Measurements from ENCODE around the gene MORF4L1.
"Not testable (repeated sequence)": the region's sequence is repeated elsewhere in the genome, so short reads cannot be mapped to it uniquely, and the experiment has no call there.

The MORF4L1 gene

DNA sequence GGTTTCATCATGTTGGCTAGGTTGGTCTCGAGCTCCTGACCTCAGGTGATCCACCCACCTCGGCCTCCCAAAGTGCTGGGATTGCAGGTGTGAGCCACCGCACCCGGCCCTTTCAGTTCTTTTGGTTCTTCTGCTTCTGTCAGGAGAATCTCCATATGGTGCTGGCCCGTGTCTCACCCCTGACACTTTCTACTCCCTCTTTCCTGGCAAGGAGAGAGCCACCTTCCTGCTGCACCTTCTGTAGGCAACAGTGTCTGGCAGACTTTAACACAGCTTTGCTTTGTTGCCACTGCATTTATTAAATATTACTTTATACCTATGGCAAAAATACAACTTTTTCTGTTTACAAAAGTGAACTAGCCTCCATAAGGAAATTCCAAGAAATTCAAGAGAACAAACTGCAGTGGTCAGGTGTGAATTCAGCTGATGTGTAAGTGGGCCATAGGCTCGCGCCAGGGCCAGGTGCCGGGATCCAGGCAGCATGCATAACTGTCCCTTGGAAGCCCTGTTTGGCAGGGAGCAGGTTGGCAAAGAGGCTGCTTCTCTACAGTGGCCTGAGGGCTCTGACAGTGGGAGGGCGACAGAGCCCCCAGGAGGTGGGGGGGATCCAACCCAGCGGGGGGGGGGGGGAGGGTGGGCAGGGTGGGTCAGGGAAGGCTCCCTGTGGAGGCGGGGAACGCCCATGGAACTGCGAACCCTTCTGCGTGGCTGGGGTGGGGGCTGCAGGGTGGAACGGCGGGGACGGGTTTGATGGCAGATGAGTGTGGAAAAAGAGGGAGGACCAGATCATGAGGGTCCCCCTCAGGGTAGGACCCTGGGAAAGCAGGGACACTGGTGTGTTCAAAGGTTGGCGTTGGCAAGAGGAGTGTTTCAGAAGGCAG is 51.0 kb downstream of the MORF4L1 start:
- in situ Hi-C loops (cut with HindIII; ENCODE audit: low sequenced_read_pairs): no loop called here

GRCh38 chr15:78925076-78925624 is 52.5 kb downstream of the MORF4L1 start:
- in situ Hi-C loops (cut with HindIII; ENCODE audit: low sequenced_read_pairs): no loop called here

DNA sequence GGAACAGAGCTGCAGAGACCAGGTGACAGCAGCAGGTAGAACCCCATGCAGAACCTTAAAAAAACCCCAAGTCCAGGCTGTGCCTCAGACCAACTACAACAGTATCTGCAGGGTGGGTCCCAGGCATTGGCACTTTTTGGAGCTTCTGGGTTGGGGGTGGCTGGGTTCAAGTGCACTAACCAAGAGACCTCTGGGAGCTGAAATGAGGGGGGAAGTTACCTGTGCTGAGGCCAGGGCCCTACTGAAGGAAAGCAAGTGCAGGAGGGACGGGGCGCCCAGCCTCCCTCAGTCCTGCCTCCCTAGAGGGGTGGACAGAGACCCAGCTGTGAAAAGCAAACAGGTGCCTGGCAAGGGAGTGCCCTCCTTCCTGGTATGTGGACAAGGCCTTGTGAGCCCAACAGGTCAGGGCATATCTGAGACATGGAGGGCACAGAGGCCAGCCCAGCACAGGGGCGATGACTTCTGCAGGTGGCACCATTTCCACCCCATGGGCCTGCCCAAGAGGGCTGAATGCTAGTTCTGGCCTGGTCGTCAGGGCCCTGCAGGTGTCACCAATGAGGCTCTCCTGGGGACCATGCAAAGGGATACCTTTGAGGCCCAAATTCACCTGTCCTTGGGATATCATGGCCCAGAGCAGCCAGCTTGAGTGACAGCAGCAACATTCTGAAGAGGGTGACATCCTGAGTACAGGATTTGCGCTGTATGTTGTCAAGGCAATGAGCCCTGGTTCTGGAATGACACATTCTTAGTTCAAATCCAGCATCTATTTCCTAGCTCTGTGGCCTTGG is 53.5 kb downstream of the MORF4L1 start:
- in situ Hi-C loops (cut with HindIII; ENCODE audit: low sequenced_read_pairs): no loop called here

DNA sequence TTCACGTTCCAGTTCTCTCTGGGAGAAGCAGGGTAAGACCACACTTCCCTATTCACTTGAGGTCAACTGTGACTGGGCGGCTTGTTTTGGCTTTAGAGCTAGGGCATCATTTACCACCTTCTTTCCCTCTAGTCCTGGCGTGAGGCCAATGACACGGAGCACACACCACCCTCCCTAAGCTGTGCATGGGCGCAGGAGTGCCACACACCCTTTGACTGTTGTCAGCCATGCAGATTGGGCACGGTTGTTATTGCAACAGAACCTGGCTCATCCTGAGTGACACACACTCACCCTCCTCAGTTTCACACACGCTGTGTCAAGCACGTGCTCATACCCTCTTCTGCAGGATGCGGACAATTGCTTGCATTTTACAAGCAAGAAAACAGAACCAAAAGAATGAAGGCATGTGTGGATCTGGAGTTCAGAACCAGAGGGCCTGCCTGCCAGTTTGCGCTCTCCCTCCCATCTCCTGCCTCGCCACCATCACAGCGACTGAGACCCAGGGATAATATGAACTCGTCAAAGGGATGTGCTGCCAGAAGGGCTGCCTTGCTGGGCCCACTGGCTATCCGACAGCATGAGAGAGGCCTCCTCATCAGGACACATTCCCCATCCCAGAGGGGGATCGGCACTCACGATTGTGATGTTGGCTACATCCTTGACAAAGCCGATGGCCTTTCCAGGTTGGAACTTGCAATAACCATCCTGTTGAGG is 54.5 kb downstream of the MORF4L1 start:
- in situ Hi-C loops (cut with HindIII; ENCODE audit: low sequenced_read_pairs): no loop called here

DNA sequence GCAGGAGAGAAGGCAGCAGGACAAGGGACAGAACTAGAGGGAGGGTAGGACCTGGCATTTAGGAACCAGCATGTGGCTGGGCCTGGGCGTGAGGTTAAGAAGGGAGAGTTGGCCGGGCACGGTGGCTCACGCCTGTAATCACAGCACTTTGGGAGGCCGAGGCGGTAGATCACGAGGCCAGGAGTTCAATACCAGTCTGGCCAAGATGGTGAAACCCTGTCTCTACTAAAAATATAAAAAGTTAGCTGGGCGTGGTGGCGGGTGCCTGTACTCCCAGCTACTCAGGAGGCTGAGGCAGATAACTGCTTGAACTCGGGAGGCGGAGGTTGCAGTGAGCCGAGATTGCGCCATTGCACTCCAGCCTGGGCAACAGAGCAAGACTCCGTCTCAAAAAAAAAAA is 55.5 kb downstream of the MORF4L1 start:
- in situ Hi-C loops (cut with HindIII; ENCODE audit: low sequenced_read_pairs): not testable (repeated sequence)

DNA sequence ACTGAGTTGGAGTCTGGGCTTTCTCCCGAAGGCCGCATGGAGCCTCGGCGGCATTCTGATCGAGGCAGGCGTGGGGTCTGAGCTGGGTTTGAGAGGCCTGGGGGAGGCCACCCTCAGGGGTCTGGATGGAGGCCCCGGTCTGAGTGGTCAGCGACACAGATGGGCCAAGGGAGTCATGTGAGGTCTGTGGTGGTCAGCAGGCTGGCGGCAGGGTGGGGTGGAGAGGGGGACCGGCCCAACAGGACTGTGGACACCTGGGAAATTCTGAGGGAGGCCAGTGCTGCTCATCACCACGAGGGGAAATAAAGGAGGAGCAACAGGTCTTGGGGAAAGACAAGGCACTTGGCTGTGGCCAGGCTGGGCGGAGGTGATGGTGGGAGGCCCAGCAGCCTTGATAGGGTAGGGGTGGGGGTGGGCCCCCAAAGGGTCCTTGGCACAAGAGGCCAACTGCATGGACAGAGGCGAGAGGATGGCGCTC is 56.0 kb downstream of the MORF4L1 start:
- in situ Hi-C loops (cut with HindIII; ENCODE audit: low sequenced_read_pairs): no loop called here

DNA sequence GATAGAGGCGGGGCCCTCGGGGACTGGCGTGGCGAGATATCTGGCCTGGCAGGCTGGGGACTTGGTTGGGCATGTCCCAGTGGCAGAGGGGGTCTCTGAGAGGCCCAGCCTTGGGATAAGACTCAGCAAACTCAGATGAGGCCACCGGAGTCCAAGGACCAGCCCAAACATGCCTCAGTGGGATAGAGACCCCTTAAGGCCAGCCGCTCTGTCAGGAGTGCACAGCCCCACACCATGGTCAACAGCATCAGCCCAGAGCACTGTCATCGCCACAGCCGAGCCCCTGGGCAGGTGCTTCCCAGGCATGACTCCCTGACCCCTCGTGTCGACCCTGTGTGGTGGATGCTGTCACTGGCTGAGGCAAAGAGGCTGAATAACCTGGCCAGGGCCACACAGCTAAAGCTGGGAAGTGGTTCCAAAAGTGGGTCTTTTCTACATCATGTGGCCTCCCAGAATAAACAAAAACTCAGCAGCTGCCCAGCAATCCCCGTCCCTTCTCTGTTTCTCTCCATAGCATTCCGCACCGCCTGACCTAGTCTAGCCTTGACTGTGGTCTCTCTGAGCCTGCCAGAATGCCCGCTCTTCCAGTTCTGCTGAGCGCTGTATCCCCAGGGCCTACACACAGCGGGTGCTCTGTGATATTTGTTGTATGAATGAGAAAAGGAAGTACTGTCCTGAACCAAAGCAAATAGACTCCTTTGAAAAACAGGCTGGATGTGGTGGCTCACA is 57.0 kb downstream of the MORF4L1 start:
- in situ Hi-C loops (cut with HindIII; ENCODE audit: low sequenced_read_pairs): no loop called here

- in situ Hi-C loops (cut with HindIII; ENCODE audit: low sequenced_read_pairs): no loop called here
Measured at GRCh38 chr15:78930577-78931388, 58.1 kb downstream of the MORF4L1 start.

DNA sequence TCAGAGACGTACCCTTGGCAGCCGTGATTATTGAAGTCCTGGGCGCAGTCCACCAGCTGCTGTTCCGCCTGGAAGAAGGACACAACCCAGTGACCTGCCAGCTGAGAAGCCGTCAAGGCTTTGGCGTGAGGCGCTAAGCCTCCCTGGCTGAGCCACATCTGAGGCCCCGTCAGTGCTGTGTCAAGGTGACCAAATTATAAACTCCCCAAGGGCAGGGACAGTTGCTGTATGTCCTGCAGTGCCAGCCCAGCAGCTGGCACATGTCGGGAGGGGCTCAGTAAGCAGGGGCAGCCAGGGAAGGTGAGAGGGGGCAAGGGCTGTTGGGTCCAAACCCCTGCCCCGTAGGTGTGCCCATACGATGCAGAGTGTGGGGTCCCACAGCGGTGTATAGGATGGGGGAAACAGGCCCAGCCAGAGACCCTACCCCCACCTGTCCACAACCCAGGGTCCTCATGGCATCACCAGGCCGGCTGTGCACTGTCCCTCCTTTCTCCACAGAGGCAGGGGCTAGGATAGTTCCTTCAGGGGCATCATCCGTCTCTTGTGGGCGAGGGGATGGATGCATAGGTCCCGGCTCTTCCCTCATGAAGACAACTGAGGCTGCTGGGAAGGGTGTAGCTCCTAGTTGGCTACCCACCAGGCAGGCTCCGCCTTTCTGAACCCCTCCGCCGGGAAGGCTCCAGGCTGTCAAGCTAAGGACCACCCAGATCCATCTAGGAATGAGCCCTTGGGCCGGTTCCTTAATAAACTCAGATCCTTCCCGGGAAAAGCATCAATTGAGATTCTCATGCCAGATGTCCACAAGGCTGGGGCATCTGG is 59.0 kb downstream of the MORF4L1 start:
- in situ Hi-C loops (cut with HindIII; ENCODE audit: low sequenced_read_pairs): no loop called here

DNA sequence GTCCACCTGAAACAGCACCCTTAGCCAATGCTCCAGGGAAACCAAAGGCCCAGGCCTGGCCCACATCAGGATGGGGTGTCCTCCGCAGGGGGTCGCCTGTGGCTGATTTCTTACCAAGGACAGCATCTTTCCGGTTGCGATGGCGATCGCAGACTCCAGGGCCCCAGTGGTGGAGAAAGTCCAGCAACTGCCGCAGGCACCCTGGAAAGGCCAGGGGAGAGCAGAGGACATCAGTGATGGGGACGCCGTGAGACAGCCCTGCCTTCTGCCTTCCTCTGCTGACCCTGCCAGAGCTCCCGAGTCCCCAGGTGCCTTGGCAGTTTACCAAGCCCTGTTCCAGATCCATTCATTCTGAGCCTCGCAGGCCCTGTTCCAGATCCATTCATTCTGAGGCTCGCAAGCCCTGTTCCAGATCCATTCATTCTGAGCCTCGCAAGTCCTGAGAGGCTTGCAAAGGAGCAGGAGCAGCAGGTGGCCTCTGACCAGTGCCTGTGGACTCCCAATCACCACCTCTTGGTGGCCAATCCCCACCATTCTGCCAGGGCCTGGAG is 59.6 kb downstream of the MORF4L1 start:
- in situ Hi-C loops (cut with HindIII; ENCODE audit: low sequenced_read_pairs): no loop called here

DNA sequence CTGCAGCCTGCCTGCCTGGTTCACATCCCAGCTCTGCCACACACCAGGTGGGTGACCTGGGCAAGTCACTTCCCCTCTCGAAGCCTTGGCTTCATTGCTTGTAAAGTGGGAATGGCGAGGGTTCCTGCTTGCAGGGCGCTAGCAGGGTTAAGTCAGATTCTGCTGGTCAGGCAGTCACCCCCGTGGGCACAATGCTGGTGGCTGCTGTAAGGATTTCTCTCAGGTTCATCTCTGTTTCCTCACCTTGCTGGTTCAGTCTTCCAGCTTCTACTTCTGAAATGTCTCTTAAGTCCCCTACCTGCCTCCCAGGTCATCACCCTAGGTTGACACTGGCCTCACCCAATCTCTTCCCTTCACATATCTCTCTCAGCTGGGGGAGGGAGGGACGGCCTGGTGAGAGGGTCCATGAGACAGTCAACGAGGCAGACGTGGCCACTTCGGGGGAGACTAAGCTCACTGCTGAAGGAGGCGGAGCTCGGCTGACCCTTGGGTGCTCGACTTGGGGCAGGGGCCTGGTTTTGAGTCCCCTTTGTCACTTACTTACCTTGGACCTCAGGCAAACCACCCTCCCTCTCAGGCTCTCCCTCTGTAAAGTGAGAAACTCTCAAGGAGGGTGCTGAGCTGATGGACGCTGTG is 60.6 kb downstream of the MORF4L1 start:
- in situ Hi-C loops (cut with HindIII; ENCODE audit: low sequenced_read_pairs): no loop called here

DNA sequence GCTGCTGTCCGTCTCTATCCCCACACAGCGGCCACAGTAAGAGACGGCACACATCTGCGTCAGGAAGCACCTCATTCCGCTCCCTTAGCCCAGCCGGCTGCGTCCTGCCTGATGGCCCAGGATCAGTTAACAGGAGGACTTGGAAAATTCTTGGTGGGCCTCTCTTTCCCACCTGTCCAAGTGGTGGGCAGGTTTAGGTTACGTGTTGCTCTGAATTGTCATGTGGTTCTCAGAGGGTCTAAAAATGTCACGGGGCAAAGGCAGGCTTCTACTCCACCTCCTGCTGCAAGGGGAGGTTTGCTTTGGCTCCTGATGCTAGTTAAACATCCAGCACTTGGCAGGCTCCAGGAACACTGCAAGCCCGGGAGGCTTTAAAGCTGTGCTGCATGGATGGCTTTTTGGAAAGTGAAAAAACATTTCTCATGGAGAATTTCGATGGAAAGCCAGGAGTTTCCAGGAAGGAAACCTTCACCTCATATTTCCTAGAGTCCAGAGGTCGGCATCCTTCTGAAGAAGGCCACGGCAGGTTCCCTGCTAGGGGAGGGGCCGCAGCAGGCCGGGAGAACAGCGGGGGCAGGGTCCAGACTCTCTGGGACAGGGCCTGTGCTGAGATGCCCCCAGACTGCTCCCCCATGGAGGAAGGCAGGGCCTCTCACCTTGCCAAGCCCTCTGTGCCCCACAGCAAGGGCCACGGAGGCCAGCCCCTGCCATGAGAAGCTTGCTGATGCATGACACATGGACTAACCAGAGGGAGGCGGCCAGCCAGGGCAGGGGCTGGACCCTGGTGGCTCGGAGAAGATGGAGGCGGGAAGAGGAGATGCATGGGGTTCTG is 61.3 kb downstream of the MORF4L1 start:
- in situ Hi-C loops (cut with HindIII; ENCODE audit: low sequenced_read_pairs): no loop called here

GRCh38 chr15:78934655-78935023 is 61.9 kb downstream of the MORF4L1 start:
- in situ Hi-C loops (cut with HindIII; ENCODE audit: low sequenced_read_pairs): no loop called here

DNA sequence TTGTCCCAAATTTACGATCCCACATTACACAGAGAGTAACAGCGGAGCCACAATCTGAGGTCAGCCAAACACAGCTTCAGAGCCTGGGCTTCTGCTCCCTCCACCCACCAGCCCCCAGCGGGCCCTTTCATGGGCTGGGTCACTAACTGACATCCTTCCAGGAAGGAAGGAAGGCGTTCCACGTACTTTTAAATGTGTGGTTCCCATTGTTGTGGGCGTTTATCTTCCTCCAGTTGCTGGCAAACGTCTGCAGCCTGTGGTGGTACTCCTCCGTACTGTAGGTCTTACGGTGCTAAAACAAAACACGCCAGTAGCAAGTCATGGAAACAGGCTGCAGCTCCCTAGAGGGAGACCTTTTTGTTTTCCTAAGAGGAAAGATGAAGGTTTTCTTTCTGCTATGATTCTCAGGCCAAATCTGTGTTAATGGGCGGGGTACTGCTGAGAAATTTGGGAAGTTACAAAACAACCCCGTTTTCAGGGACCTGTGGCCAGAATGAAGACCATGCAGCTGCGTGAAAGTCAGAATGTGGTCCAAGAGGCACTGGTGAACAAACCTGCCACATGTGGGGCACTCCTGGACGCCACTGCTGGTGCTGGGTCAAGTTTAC is 64.5 kb downstream of the MORF4L1 start:
- in situ Hi-C loops (cut with HindIII; ENCODE audit: low sequenced_read_pairs): no loop called here

DNA sequence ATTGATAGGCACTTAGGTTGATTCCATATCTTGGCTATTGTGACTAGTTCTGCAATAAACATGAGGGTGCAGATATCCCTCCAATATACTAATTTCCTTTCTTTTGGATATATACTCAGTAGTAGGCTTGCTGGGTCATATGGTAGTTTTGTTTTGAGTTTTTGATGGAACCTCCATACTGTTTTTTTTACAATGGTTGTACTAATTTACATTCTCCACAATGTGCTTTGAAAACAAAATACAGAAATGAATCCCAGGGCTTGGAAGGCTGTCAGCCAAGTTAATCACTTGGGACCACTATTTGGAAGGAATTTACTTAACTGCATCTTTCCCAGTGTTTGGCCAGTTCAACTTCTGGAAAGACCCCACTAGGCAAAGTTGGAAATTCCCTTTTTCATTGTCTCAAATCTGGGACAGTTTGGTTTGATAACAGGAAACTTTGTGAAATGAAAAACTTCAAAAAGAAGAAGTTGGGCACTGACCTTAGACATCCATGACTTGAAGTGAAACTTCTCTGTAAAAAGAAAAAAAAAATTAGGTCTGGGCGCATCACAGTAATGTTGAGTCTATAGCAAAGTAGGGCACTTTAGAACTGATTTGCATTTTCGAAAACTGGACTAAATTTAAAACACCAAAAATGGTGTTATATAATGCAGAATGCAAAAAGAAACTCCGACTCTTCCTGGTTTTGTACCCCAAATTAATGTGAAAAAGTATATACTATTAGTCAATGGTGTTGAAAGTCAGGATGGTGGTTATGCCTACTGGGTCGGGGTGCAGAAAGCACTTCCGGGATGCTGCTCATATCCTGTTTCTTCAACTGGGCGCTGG is 66.2 kb downstream of the MORF4L1 start:
- in situ Hi-C loops (cut with HindIII; ENCODE audit: low sequenced_read_pairs): no loop called here

- in situ Hi-C loops (cut with HindIII; ENCODE audit: low sequenced_read_pairs): no loop called here
Measured at GRCh38 chr15:78942741-78943140, 70.1 kb downstream of the MORF4L1 start.
